Stimulated activated CD4-positive, alpha-beta T cell treated with anti-CD3 and anti-CD28 coated beads, TNF-alpha, amount 100 ng/mL, for 1 hour (primary cell): ENCODE data around the gene PTPRG.

ENCODE experiments used
- DNase-seq, 3 donors: peaks; one replicate each; pipeline ENCODE4 v3.0.0-alpha.2; 2020; ENCODE audit warnings: low read depth in 3 of 3, low spot score in 1 of 3

Gene PTPRG

GRCh38 chr3:62203152-62203551, 641.8 kb downstream of the PTPRG start:
- DNase-seq: no peak

GRCh38 chr3:62203561-62203960, 642.2 kb downstream of the PTPRG start:
- no peak for DNase-seq

GRCh38 chr3:62207197-62207596, 645.8 kb downstream of the PTPRG start:
- no peak for DNase-seq

DNA sequence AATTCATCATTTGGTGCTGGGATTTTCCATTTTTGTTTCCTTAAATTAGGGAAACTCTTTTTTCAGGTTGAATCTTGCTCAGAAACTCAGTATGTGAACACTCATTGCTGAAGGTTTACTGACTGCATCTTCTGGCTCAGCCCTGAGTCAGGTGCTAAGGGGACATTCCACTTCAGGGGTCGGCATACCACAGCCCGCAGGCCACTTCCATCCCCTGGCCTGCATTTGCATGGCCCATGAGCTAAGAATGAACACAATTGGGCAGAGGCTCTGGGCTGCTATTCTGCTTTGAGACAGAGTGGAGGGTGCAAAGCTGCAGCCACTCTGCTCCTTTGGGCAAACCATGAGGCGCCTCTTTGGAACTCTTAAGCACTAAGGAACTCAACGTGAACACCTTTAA, 647.0 kb downstream of the PTPRG start:
- no peak for DNase-seq

GRCh38 chr3:62209101-62209500, 647.7 kb downstream of the PTPRG start:
- no peak for DNase-seq

- DNase-seq: no peak
These were observed 648.6 kb downstream of the PTPRG start for GRCh38 chr3:62210011-62210410.

- no peak for DNase-seq
These were observed 650.5 kb downstream of the PTPRG start for GRCh38 chr3:62211675-62212429.

- no peak for DNase-seq
These were observed 653.5 kb downstream of the PTPRG start for GRCh38 chr3:62214850-62215249.

GRCh38 chr3:62220616-62221015, 659.2 kb downstream of the PTPRG start:
- no peak for DNase-seq

- DNase-seq: no peak
These were observed 663.7 kb downstream of the PTPRG start for GRCh38 chr3:62225051-62225450.

DNA sequence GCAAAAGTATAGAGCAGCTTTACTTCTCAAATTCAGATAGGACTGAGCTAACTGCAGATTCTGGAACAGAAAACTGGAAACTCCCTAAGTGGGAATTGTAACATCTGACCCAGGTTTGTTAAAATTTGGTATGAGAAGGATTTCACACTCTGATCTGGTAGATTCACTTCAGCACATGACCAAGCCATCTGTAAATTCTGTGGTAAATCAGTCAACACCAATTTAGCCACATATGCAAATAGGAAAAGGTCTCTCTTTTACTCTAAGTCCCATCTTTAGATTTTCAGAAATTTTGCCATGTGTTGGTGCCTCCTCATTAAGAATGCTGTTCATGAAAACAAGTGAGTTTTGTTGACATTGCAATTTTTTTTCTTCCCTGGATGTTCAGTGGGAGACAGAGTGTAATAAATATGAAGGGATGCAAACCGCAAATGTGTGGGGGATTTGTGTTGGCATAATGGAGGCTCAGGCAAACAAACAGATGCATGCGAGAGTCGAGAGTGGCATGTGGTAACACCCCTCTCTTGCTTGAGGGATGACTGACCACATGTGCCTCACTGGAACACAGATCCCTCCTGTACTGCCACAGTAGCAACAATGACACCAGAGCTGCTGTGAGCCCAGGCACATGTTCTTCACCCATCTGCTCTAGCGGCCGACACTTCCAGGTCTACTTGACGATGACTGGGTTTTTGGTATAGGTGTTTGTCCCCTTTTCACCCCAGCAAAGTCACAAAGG, 665.4 kb downstream of the PTPRG start:
- no peak for DNase-seq

DNA sequence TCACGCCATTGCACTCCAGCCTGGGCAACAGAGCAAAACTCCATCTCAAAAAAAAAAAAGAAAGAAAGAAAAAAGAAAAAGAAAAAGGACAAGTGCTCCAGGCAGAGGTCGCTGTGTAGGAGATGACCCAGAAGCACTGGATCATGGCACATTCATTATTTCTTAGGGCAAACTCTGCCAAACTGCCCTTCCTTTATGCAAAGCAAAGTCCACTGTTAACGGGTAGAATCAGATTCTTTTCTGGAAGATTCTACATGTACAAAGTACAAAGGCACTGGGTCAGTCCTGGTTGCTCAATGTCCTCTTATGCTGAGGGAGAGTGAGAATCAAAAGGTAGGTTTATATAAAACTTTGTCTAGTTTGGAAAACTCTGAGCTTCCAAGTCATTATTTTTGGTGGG, 667.1 kb downstream of the PTPRG start:
- no peak for DNase-seq

DNA sequence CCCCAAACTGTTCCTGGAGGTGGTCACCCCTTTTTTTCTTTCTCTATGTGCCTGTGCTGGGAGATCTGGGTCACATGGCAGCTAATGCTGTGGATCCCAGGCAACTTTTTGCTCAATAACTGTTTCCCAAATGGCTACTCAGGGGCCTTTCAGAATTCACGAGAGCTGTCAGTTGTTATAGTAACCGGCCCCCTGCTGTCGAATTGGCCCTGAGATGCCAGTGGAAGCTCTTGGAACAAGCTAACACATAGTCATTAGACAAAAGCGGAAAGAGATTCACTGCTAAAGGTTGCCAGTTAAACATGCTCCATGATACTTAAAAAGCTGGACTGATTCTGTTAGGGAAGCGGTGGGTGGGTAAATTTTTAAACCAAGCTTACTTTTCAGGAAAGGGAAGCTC, 667.8 kb downstream of the PTPRG start:
- no peak for DNase-seq

DNA sequence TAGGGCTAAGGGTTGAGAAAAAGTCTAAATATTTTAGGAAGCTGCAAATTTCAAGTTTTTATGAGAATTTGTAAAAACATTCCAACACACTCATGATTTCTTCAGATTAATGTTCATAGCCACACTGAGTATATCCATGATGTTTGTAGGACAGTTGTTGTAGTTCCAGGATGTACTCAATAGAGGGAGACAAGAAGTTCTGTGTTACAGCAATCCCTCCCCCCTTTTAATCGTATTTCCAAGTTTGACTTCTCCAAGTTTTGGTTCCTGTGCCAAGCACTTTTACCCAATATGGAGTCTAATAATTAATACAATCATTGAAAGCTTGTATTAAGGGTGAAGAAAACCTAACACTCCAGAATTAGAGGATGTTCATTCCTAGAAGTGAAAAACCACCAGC, 668.5 kb downstream of the PTPRG start:
- DNase-seq: no peak

- DNase-seq: no peak
These were observed 671.7 kb downstream of the PTPRG start for GRCh38 chr3:62233065-62233464.

GRCh38 chr3:62236016-62236415, 674.6 kb downstream of the PTPRG start:
- DNase-seq: no peak

GRCh38 chr3:62237286-62237948, 676.0 kb downstream of the PTPRG start:
- no peak for DNase-seq

GRCh38 chr3:62238003-62238402, 676.6 kb downstream of the PTPRG start:
- no peak for DNase-seq

GRCh38 chr3:62238431-62238830, 677.1 kb downstream of the PTPRG start:
- no peak for DNase-seq

- no peak for DNase-seq
These were observed 679.9 kb downstream of the PTPRG start for GRCh38 chr3:62241279-62241678.

DNA sequence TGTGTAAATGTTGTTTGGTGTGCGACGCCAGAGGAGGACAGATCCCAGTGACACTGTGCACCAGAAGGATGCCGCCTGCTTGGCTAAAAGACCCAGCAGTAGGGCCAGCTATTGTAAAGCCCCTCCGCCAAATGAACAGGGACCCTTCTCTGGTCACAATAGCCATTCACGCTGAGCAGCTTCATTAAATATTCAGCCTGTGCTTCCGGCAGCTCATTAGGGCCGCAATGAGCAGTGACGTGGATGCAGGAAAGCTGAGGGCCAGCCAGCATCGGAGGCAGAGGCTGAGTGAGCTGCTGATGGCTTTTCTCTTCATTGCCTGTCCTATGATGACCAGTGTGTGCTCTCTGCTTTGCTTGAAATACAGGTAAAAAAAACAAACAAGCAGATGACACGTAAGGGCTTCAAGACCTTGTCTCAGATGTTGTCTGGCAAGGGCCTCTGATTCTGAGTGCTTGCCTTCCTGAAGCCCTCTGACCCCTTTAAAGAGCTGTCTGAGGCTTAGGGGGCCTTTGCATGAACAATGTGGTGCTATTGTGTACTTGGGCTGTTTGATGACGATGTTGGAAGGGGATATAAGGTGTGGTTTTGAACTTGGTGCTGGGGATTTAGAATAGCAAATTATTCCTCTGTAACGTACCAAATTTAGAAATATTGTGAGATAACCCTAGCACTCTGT, 681.6 kb downstream of the PTPRG start:
- no peak for DNase-seq

- no peak for DNase-seq
These were observed 684.7 kb downstream of the PTPRG start for GRCh38 chr3:62246094-62246493.
